ENCODE measurements around the gene AVPR2.

AVPR2 gene

GRCh38 chrX:153954558-153955227 lies 50.2 kb downstream of the AVPR2 start:
- no peak for DNase-seq

GRCh38 chrX:153955228-153955732 lies 50.8 kb downstream of the AVPR2 start:
- no peak for DNase-seq

DNA sequence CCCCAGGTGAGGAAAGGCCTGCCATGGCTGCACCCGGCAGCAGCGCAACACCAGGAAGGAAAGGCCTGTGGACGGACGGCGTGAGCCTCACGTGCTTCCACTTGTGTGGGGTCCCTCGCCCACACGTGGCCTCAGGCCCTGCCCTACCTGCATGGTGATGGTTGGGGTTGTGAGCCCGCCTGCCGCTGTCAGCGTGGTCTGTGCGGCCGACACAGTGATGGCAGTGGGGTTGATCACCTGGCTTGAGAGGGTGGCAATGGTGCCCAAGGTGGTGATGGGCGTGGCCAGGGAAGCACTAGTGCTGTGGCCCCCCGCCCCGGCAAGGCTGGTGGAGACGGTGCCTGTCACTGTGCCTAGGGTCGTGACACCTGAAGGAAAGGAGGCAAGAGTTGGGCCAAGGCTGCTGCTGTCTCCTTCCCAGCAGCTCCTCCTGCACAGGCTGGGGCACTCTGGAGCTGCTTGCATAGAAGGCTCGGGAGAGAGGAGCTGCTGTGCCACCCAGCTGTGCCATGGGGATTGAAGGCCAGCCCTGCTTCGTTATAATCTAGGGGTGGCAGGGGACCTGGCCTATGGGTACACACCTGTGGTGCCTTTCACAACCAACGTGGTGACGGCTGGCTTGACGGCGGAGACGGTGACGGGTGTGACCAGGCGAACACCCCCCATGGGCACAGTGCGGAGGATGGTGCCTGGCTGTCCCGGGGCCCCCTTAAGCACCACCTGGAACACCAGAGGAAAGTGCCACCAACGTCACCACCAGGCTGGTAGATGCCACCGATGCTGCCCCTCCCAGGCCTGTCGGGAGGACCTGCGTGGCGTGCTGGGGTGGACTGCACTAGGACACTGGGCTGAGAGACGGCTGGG lies 51.8 kb downstream of the AVPR2 start:
- no peak for DNase-seq
